Tibial nerve (tissue), 4 donors: ENCODE data around the gene CST6. TPM values are rescaled to one million over a fixed set of nuclear protein-coding genes. Genes with fewer than 3 reads are reported as not detected.

Experiments
- DNase-seq, 2 donors: peaks; one replicate each; pipeline ENCODE4 v3.0.0-alpha.2; 2019; ENCODE audit warnings: low spot score in 2 of 2
- H3K27ac ChIP-seq, 4 donors: fragments of 200-600 bp; sonication (generic) in 3 of 4; one replicate each; pipeline ENCODE4 v1.5.1; 2017 to 2019; ENCODE audit warnings: mild to moderate bottlenecking in 1 of 4
- H3K27me3 ChIP-seq, 2 donors: fragments of 200-600 bp; sonication (generic) in 1 of 2; one replicate each; pipeline versions ENCODE4 v1.5.1 to v1.6.0; 2017 to 2019
- H3K36me3 ChIP-seq, 3 donors: fragments of 200-600 bp; sonication (generic); one replicate each; pipeline ENCODE4 v1.5.1; 2018 to 2019
- H3K4me1 ChIP-seq, 4 donors: fragments of 200-600 bp; sonication (generic) in 3 of 4; one replicate each; pipeline ENCODE4 v1.5.1; 2017 to 2019
- H3K4me3 ChIP-seq, 4 donors: fragments of 200-600 bp; sonication (generic) in 3 of 4; one replicate each; pipeline ENCODE4 v1.5.1; 2017 to 2019; ENCODE audit warnings: mild to moderate bottlenecking in 1 of 4, moderate library complexity in 1 of 4
- H3K9me3 ChIP-seq, 4 donors: fragments of 200-600 bp; sonication (generic) in 3 of 4; one replicate each; pipeline ENCODE4 v1.5.1; 2017 to 2019
- EP300 ChIP-seq, 2 donors: sonication (generic); formaldehyde crosslinking; IDR thresholded peaks; one replicate each; pipeline ENCODE4 v1.6.1; 2017; ENCODE audit warnings: antibody characterized with exemption in 2 of 2, mild to moderate bottlenecking in 1 of 2
- POLR2A ChIP-seq, 2 donors: fragments of 450-650 bp; IDR thresholded peaks; one replicate each; pipeline ENCODE4 v1.6.1; 2017; ENCODE audit warnings: antibody characterized with exemption in 2 of 2, mild to moderate bottlenecking in 2 of 2, moderate library complexity in 2 of 2
- WGBS, 2 donors: methylation state at CpG; one replicate each; pipeline ENCODE4 v1.1.5; 2018; 5-methylcytosine and 5-hydroxymethylcytosine counted together
- total RNA-seq, 4 donors: library from RNA; depleted of rRNA; stranded (reverse); fragments of >200 nt; gene quantifications; one replicate each; pipeline ENCODE4 v1.1.0, GENCODE V29; 2016
- TF ChIP-seq, protein P1 (sequence below), 5 experiments: fragments of 200-600 bp in 3 of 5; fragments of 450-650 bp in 2 of 5; sonication (generic) in 3 of 5; IDR thresholded peaks; one replicate each; pipeline ENCODE4 v1.5.1; 2016 to 2019; ENCODE audit warnings: antibody characterized with exemption in 5 of 5, mild to moderate bottlenecking in 3 of 5, moderate library complexity in 2 of 5

Gene CST6
- total RNA-seq, 4 donors from 2014 or later: 1.2 TPM; not detected in 3

DNA sequence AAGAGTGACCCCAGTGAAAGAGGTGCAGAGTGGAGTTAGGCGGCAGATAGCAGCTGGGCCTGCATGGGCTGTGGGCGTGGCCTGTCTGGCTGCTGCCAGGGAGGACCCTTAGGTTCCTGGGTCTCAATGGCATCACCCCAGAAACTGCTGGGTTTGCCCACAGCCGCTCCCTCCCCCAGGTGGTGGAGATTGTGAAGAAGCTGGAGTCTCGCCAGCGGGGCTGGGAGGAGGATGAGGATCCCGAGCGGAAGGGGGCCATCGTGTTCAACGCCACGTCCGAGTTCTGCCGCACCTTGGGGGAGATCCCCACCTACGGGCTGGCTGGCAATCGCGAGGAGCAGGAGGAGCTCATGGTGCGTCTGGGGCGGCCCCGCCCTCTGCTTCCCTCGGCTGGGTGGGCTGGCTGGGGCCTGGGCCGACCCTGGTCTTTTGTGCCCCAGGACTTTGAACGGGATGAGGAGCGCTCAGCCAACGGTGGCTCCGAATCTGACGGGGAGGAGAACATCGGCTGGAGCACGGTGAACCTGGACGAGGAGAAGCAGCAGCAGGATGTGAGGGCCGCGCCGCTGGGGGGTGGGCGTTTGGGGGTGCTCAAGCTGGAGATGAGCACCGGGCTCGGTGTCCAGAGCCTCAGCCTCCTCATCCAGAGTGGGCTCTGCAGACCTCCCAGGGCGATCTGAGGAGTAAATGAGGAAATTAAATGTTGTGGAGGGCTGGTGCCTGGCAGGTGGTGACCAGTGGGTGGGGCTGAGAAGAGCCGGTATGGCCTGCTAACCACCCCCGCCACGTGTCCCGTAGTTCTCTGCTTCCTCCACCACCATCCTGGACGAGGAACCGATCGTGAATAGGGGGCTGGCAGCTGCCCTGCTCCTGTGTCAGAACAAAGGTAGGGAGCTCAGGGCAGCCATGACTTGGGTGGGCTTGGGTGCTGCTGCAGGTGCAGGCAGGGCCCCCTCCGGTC is 35.3 kb upstream of the CST6 start:
- H3K36me3 ChIP-seq: peaks cover 3 to 82% (median 26%) of the 10 kb centered on the region in 3 donors
- H3K27ac ChIP-seq: no peak overlapping the region
- no peak for DNase-seq
- H3K4me1 ChIP-seq: no peaks in the 10 kb centered on the region
- TF ChIP-seq POLR2A (IDR thresholded peaks at IDR 0.05) (no peak), EP300 (IDR thresholded peaks at IDR 0.05) (no peak)
- TF ChIP-seq, protein P1, sequence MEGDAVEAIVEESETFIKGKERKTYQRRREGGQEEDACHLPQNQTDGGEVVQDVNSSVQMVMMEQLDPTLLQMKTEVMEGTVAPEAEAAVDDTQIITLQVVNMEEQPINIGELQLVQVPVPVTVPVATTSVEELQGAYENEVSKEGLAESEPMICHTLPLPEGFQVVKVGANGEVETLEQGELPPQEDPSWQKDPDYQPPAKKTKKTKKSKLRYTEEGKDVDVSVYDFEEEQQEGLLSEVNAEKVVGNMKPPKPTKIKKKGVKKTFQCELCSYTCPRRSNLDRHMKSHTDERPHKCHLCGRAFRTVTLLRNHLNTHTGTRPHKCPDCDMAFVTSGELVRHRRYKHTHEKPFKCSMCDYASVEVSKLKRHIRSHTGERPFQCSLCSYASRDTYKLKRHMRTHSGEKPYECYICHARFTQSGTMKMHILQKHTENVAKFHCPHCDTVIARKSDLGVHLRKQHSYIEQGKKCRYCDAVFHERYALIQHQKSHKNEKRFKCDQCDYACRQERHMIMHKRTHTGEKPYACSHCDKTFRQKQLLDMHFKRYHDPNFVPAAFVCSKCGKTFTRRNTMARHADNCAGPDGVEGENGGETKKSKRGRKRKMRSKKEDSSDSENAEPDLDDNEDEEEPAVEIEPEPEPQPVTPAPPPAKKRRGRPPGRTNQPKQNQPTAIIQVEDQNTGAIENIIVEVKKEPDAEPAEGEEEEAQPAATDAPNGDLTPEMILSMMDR (IDR thresholded peaks at IDR 0.05): no peak
- no peaks in the 10 kb centered on the region for H3K27me3 ChIP-seq
- H3K9me3 ChIP-seq: no peaks in the 10 kb centered on the region
- 80% methylated on average over 40 to 43 of the region's 43 CpGs for WGBS, 2 donors
- H3K4me3 ChIP-seq: no peak overlapping the region

DNA sequence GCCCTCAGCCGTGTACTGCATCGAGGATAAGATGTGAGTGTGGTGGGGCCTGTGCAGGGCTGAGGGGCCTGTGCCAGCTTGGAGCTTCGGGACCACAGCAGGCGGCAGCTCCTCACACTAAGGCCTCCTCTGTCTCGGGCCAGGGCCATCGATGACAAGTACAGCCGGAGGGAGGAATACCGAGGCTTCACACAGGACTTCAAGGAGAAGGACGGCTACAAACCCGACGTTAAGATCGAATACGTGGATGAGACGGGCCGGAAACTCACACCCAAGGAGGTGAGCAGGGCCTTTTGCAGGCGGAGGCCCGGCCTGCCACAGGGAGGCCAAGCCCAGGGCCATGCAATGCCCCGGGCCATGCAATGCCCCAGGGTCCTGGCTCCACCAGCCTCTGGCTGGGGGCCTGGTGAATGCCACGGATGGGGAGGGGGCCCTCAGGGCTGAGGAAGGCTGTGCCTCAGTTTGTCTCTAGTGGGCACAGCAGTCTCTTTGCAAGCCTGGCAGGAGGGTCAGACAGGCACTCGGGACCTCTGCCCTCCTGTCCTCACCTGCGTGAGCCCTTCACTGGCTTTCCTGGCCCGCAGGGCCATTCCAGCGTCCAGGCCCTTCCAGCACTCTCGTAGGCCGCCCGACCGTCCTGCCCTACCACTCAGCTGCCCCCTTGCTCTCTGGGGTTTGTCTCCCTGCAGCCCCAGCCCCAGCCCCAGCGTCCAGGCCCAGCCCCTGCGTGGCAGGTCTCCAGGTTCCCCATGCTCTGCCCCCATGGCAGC is 34.0 kb upstream of the CST6 start:
- no peaks in the 10 kb centered on the region for H3K4me1 ChIP-seq
- TF ChIP-seq POLR2A (IDR thresholded peaks at IDR 0.05) (no peak), EP300 (IDR thresholded peaks at IDR 0.05) (no peak)
- TF ChIP-seq, protein P1 (IDR thresholded peaks at IDR 0.05): no peak

GRCh38 chr11:65978391-65979238 is 33.2 kb upstream of the CST6 start:
- Histone ChIP-seq H3K4me1 (no peaks in the 10 kb centered on the region), H3K36me3 (peaks cover 1 to 65% (median 26%) of the 10 kb centered on the region in 3 donors), H3K9me3 (no peaks in the 10 kb centered on the region), H3K27ac (no peak overlapping the region), H3K27me3 (no peaks in the 10 kb centered on the region), H3K4me3 (no peak overlapping the region)
- 91 to 92% methylated on average over 28 to 33 of the region's 34 CpGs for WGBS, 2 donors
- no peak for DNase-seq
- TF ChIP-seq EP300 (IDR thresholded peaks at IDR 0.05) (no peak), POLR2A (IDR thresholded peaks at IDR 0.05) (no peak)
- TF ChIP-seq, protein P1 (IDR thresholded peaks at IDR 0.05): no peak

More for the DNA sequence above, 34.0 kb upstream of the CST6 start:
- Histone ChIP-seq H3K36me3 (peaks cover 3 to 70% (median 26%) of the 10 kb centered on the region in 3 donors), H3K27ac (no peak overlapping the region), H3K27me3 (no peaks in the 10 kb centered on the region), H3K9me3 (no peaks in the 10 kb centered on the region), H3K4me3 (no peak overlapping the region)
- DNase-seq: no peak
- 89 to 90% methylated on average over 26 to 28 of the region's 29 CpGs for WGBS, 2 donors

DNA sequence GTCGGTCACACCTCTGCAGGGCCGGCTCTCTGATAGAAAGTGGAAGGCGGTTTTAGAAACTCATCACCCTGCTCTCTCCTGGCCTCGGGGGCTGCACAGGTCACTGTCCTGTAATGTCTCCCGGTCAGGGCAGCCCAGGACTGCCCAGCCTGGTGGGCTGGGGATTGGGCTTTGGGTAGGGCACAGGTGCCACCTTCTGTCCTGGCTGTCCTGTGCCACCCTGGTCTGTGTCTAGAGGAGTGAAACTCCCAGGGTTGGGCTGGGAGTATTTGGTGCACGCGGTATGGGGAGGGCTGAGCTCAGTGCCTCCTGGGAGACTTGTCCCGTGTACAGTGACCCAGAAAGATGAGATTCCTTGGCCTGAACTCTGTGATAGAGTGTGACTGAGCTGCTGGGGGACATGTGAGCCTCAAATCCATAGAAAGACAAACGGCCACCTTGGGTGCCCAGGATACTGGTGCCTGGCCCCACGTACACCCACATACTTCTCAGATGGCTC is 32.5 kb upstream of the CST6 start:
- no peaks in the 10 kb centered on the region for H3K27me3 ChIP-seq
- H3K4me1 ChIP-seq: no peaks in the 10 kb centered on the region
- 78 to 93% methylated on average over 10 of the region's 10 CpGs for WGBS, 2 donors
- TF ChIP-seq POLR2A (IDR thresholded peaks at IDR 0.05) (no peak), EP300 (IDR thresholded peaks at IDR 0.05) (no peak)
- TF ChIP-seq, protein P1 (IDR thresholded peaks at IDR 0.05): no peak
- no peak overlapping the region for H3K27ac ChIP-seq
- H3K9me3 ChIP-seq: no peaks in the 10 kb centered on the region
- peaks cover 0 to 67% (median 26%) of the 10 kb centered on the region in 3 donors for H3K36me3 ChIP-seq
- no peak overlapping the region for H3K4me3 ChIP-seq
- no peak for DNase-seq
